A549 (cell line): ENCODE results near the gene GPR183. TPM values are rescaled to one million over a fixed set of nuclear protein-coding genes. Genes with fewer than 3 reads are reported as not detected.

ENCODE experiments used
- ATAC-seq, 2 experiments: fragments of 200-7000 bp in 1 of 2; fragments of >200 bp in 1 of 2; cut with Nextera tagmentation in 1 of 2; cut with Tn5 transposase in 1 of 2; 3 replicates each; pipeline versions ENCODE4 v1.8.0 to v1.9.1; 2018 to 2020; ENCODE audit warnings: mild to moderate bottlenecking in 1 of 2, moderate library complexity in 1 of 2
- CTCF ChIA-PET: fragments of 300-600 bp; sonication (Branson Sonifier 250); formaldehyde crosslinking; extraction: SDS; loops from one replicate; lab custom pipeline; 2021; ENCODE audit warnings: antibody characterized with exemption, inconsistent platforms; lab: Yijun Ruan, JAX
- POLR2A ChIA-PET: fragments of 350-600 bp; formaldehyde crosslinking; extraction: SDS; loops from one replicate; lab custom pipeline; 2021; ENCODE audit warnings: antibody characterized with exemption, inconsistent platforms; lab: Yijun Ruan, JAX
- DNase-seq, 2 experiments: peaks; one replicate each; pipeline versions ENCODE4 v3.0.0 to v3.0.0-alpha.2; 2011 to 2016; ENCODE audit warnings: low read depth in 1 of 2, low spot score in 1 of 2
- FAIRE-seq: peaks from 2 replicates; lab custom pipeline; 2011; peaks lifted over from hg19 to GRCh38; lab: Jason Lieb, UNC
- H3K27ac ChIP-seq, 2 experiments: fragments of >200 bp; sonication (Bioruptor Twin); formaldehyde crosslinking; 3 replicates each; pipeline ENCODE4 v1.5.1; 2016 to 2017
- H3K4me1 ChIP-seq: fragments of >200 bp; sonication (Bioruptor Twin); formaldehyde crosslinking; 3 replicates; pipeline ENCODE4 v1.6.1; 2016
- H3K4me2 ChIP-seq: fragments of >200 bp; sonication (Bioruptor Twin); formaldehyde crosslinking; 3 replicates; pipeline ENCODE4 v1.6.1; 2016
- H3K4me3 ChIP-seq: fragments of >200 bp; sonication (Bioruptor Twin); formaldehyde crosslinking; 3 replicates; pipeline ENCODE4 v1.5.1; 2016
- H3K9me3 ChIP-seq: fragments of >200 bp; sonication (Bioruptor Twin); formaldehyde crosslinking; 3 replicates; pipeline ENCODE4 v1.6.1; 2016
- BHLHE40 ChIP-seq: IDR thresholded peaks from 2 replicates; pipeline ENCODE4 v1.6.1; 2012; ENCODE audit warnings: low read depth, low read length, inconsistent platforms
- CBX8 ChIP-seq: fragments of 200-600 bp; sonication (generic); IDR thresholded peaks from 2 replicates; pipeline ENCODE4 v1.6.1; 2016
- CEBPB ChIP-seq, 2 experiments: fragments of >200 bp in 1 of 2; sonication (Bioruptor Twin) in 1 of 2; formaldehyde crosslinking in 1 of 2; IDR thresholded peaks; 2 replicates each; pipeline ENCODE4 v1.6.1; 2012 to 2016
- EHMT2 ChIP-seq: fragments of 200-600 bp; sonication (generic); IDR thresholded peaks from 2 replicates; pipeline ENCODE4 v1.6.1; 2016; ENCODE audit warnings: antibody characterized with exemption, low read depth, mild to moderate bottlenecking, moderate library complexity
- ESRRA ChIP-seq: fragments of 150-350 bp; IDR thresholded peaks from 2 replicates; pipeline ENCODE4 v1.6.1; 2014; ENCODE audit warnings: mild to moderate bottlenecking, low read length, borderline replicate concordance
- FOSL2 ChIP-seq, 2 experiments: fragments of 450-650 bp in 1 of 2; fragments of >200 bp in 1 of 2; sonication (Bioruptor Twin) in 1 of 2; formaldehyde crosslinking; IDR thresholded peaks; 2 replicates each; pipeline versions ENCODE4 v1.5.0 to v1.6.1; 2016 to 2020; ENCODE audit warnings: mild to moderate bottlenecking in 1 of 2, moderate library complexity in 1 of 2
- FOXS1 ChIP-seq: fragments of 250-450 bp; sonication (Bioruptor Pico); IDR thresholded peaks from 2 replicates; pipeline ENCODE4 v1.5.0; 2020; ENCODE audit warnings: mild to moderate bottlenecking, moderate library complexity
- GATA3 ChIP-seq: IDR thresholded peaks from 2 replicates; pipeline ENCODE4 v1.6.1; 2012; ENCODE audit warnings: borderline replicate concordance
- HEYL ChIP-seq: fragments of 250-450 bp; sonication (Bioruptor Pico); IDR thresholded peaks from 2 replicates; pipeline ENCODE4 v1.8.0; 2021; ENCODE audit warnings: mild to moderate bottlenecking, moderate library complexity
- HOXA7 ChIP-seq: fragments of 250-450 bp; sonication (Bioruptor Pico); IDR thresholded peaks from 2 replicates; pipeline ENCODE4 v1.5.0; 2020; ENCODE audit warnings: mild to moderate bottlenecking, moderate library complexity
- HOXB13 ChIP-seq: fragments of 250-450 bp; sonication (Bioruptor Pico); IDR thresholded peaks from 2 replicates; pipeline ENCODE4 v1.5.0; 2020; ENCODE audit warnings: low read depth, mild to moderate bottlenecking, moderate library complexity
- MAFK ChIP-seq: fragments of 450-650 bp; IDR thresholded peaks from 2 replicates; pipeline ENCODE4 v1.6.1; 2014; ENCODE audit not compliant: partially characterized antibody
- MYC ChIP-seq: IDR thresholded peaks from 2 replicates; pipeline ENCODE4 v1.6.1; 2012; ENCODE audit warnings: mild to moderate bottlenecking, inconsistent platforms, low read length, improper control_type of control experiment, borderline replicate concordance
- PHF8 ChIP-seq: fragments of 200-600 bp; sonication (generic); IDR thresholded peaks from 2 replicates; pipeline ENCODE4 v1.6.1; 2016; ENCODE audit warnings: low read depth, mild to moderate bottlenecking, antibody characterized with exemption, moderate library complexity, borderline replicate concordance
- POLR2AphosphoS2 ChIP-seq: conservative IDR thresholded peaks from 2 replicates; pipeline ENCODE4 v1.6.1; 2012; ENCODE audit warnings: low read length, improper control_type of control experiment, inconsistent platforms
- RCOR1 ChIP-seq: fragments of 150-350 bp; IDR thresholded peaks from 2 replicates; pipeline ENCODE4 v1.6.1; 2014; ENCODE audit warnings: antibody characterized with exemption, low read length, low read depth
- SREBF2 ChIP-seq: fragments of 450-650 bp; IDR thresholded peaks from 2 replicates; pipeline ENCODE4 v1.6.1; 2014; ENCODE audit warnings: mild to moderate bottlenecking, moderate library complexity
- ZC3H11A ChIP-seq: fragments of 450-650 bp; IDR thresholded peaks from 2 replicates; pipeline ENCODE4 v1.6.1; 2014; ENCODE audit warnings: antibody characterized with exemption, mild to moderate bottlenecking
- ZFP36 ChIP-seq: fragments of 450-650 bp; IDR thresholded peaks from 2 replicates; pipeline ENCODE4 v1.6.1; 2014; ENCODE audit warnings: borderline replicate concordance; ENCODE audit not compliant: partially characterized antibody
- ZNF302 ChIP-seq: fragments of 250-450 bp; sonication (Bioruptor Pico); IDR thresholded peaks from 2 replicates; pipeline ENCODE4 v1.9.0; 2021; ENCODE audit warnings: inconsistent platforms, mild to moderate bottlenecking, moderate library complexity
- ZSCAN20 ChIP-seq: fragments of 250-450 bp; sonication (Bioruptor Pico); IDR thresholded peaks from 2 replicates; pipeline ENCODE4 v1.8.0; 2022; ENCODE audit warnings: mild to moderate bottlenecking, moderate library complexity
- WGBS: methylation state at CpG from one replicate; pipeline ENCODE4 v1.1.6; 2017; ENCODE audit errors: missing lambda C conversion rate; 5-methylcytosine and 5-hydroxymethylcytosine counted together
- polyA plus RNA-seq, 4 experiments: library from polyadenylated mRNA; depleted of rRNA in 3 of 4; stranded (reverse); fragments of >200 nt; fragmentation: RNase III in 1 of 4; extraction: RNeasy Plus Mini Kit Qiagen cat#74134 plus additional on column Dnase treatment in 1 of 4; gene quantifications; 2 replicates in 3 of 4; 3 replicates in 1 of 4; pipeline ENCODE4 v1.2.3, GENCODE V29; 2011 to 2017
- TF ChIP-seq, protein P1 (sequence below): IDR thresholded peaks from 2 replicates; pipeline ENCODE4 v1.6.1; 2012; ENCODE audit warnings: low read depth, borderline replicate concordance
- TF ChIP-seq, protein P2 (sequence below): fragments of >200 bp; sonication (Bioruptor Twin); formaldehyde crosslinking; IDR thresholded peaks from 2 replicates; pipeline ENCODE4 v1.6.1; 2016
- TF ChIP-seq, protein P3 (sequence below): fragments of 150-350 bp; IDR thresholded peaks from 2 replicates; pipeline ENCODE4 v1.6.1; 2014; ENCODE audit warnings: low read depth, mild to moderate bottlenecking, low read length
- TF ChIP-seq, protein P4 (sequence below): IDR thresholded peaks from 2 replicates; pipeline ENCODE4 v1.6.1; 2012
- TF ChIP-seq, protein P5 (sequence below): fragments of >200 bp; sonication (Bioruptor Twin); formaldehyde crosslinking; IDR thresholded peaks from 3 replicates; pipeline ENCODE4 v1.5.1; 2016

Gene GPR183
- polyA plus RNA-seq, 2 of the 4 experiments (the other 2 are of a cell fraction): not detected

DNA sequence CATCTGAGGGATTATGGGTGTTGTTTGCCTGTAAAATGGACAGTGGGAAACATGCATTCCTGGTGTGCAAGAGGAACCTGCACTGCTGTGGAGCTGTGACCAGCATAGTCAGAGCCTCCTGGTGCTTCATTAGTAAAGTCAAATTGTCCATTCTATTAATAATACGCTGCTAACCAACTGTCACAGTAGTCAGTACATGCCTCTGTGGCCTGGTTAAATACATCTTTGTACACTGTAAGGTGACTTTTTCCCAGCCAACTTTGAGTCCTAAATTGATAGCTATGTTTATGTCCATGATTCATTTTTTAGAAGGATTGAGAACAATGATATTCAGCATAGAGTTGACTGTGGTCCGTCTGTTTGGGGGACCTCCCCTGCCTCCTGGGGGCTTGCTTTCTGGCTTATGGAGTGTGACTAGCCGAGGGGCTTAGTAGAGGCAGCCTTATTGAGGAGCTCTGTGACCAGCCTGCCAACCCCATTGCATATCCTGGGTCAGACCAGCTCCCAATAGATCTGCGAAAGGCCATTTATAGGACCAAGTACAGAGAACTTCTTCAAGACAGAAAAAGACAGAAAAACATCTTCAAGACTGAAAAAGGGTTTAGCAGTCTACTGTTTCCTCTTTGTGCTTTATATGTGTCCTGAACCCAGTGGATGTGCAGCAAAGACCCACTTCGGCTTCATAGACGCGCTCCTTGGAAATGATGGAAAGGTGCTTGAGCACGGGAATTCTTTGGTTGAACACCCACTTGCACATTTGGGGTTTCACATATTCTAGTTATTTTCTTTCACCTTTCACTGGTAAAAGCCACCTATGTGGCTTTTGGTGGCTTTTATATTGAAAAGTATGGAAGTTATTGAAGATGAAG lies 4.3 kb downstream of the GPR183 start (continued):
- no peak for TF ChIP-seq MYC
- TF ChIP-seq, all 56 proteins: peak for 0

DNA sequence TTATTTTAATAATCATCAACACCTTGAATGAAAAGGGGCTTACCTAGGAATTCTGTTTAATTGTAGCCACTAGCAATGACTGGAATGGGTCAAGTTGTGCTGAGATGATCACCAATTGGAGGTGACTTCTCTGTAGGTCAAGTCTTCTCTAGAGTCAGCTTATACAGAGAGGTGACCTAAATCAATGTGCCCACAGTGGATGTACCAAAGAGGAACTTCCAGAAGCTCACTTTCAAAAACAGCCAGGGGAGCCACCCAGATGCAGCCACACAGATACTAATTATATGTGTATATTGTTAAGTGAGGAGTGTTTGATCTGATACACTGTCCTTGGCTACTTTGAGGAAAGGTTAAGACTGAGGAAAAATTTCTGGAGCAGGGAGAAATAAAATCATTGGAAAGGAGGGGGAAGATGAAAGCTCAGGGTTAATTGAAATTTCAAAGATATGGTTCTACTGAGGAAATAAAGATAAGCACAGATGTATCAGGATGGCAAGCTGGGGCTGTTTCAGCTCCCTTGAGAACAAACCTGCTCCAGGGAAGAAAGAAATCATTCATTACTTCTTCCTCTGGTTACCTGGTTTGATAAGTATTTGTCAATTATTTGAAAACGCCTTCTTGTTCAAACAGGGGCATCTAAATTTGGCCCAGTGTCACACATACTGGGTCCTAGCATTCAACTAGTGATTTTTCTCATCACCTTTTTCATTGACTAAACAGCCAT lies 5.1 kb downstream of the GPR183 start:
- CTCF ChIA-PET: no interaction called here
- Histone ChIP-seq H3K4me3 (no peak overlapping the region), H3K4me2 (no peak overlapping the region), H3K9me3 (no peaks in the 10 kb centered on the region), H3K4me1 (peaks cover 8% of the 10 kb centered on the region; the same call in 2 of the 3 replicates), H3K27ac (no peak overlapping the region)
- DNase-seq: no peak
- no peak for FAIRE-seq
- POLR2A ChIA-PET: no interaction called here
- no peak for ATAC-seq
- WGBS: 75% methylated on average over 1 of the region's 1 CpG
- TF ChIP-seq ZSCAN20 (CRISPR knock-in tag): no peak
- TF ChIP-seq EHMT2: no peak
- TF ChIP-seq HOXA7: no peak
- TF ChIP-seq PHF8: no peak
- TF ChIP-seq MAFK: no peak
- no peak for TF ChIP-seq RCOR1
- TF ChIP-seq CEBPB (IDR thresholded peaks at IDR 0.05): no peak
- no peak for TF ChIP-seq ZC3H11A
- TF ChIP-seq, protein P1, sequence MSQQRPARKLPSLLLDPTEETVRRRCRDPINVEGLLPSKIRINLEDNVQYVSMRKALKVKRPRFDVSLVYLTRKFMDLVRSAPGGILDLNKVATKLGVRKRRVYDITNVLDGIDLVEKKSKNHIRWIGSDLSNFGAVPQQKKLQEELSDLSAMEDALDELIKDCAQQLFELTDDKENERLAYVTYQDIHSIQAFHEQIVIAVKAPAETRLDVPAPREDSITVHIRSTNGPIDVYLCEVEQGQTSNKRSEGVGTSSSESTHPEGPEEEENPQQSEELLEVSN: no peak
- TF ChIP-seq CBX8: no peak
- TF ChIP-seq GATA3: no peak
- TF ChIP-seq FOSL2 (IDR thresholded peaks at IDR 0.05): no peak
- no peak for TF ChIP-seq FOSL2 (CRISPR knock-in tag; IDR thresholded peaks at IDR 0.05)
- TF ChIP-seq, protein P2, sequence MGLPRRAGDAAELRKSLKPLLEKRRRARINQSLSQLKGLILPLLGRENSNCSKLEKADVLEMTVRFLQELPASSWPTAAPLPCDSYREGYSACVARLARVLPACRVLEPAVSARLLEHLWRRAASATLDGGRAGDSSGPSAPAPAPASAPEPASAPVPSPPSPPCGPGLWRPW: no peak
- TF ChIP-seq, protein P3, sequence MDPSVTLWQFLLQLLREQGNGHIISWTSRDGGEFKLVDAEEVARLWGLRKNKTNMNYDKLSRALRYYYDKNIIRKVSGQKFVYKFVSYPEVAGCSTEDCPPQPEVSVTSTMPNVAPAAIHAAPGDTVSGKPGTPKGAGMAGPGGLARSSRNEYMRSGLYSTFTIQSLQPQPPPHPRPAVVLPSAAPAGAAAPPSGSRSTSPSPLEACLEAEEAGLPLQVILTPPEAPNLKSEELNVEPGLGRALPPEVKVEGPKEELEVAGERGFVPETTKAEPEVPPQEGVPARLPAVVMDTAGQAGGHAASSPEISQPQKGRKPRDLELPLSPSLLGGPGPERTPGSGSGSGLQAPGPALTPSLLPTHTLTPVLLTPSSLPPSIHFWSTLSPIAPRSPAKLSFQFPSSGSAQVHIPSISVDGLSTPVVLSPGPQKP: no peak
- TF ChIP-seq HOXB13 (CRISPR knock-in tag): no peak
- TF ChIP-seq, protein P4, sequence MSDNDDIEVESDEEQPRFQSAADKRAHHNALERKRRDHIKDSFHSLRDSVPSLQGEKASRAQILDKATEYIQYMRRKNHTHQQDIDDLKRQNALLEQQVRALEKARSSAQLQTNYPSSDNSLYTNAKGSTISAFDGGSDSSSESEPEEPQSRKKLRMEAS: no peak

DNA sequence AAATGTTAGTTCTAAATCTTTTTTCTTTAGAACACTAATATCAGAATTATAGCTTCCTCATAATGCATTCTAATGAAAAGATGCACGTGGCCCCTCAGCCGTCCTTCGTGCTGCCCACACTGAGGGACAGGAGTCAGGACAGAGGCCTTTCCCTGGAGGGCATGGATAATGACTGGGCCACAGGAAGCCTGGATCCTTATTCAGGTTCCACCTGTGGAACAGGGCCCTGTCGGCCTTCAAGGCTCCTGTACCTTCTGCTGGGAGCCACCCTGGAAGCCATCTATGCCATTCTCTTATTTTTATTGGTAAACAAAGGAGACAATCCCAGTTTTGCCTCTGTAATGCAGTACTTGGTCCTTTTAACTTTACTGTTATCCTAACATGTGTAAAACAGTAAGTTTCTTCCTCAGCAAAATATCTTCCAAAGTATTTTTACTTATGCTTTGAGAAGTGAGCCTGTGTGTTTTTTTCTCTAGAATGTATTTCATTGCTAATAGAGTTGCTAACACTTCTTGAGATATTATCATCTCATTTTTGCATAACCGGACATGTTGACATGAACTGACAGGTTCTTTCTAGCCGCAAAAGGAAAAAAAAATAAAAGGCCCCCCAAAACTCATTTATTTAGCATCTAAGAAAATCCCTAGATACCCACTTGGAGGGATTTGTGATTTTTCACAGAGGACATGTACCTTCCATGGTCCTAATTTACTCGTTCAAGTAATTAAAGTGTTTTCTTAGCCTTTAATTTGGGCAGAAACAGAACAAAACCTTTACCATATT lies 6.0 kb downstream of the GPR183 start:
- 94% methylated on average over 7 of the region's 7 CpGs for WGBS
- ChIA-PET POLR2A (no interaction called here), CTCF (interaction anchor here (1.5 kb wide), 1 partner anchor 141 kb away, joined by 3 read pairs; no protein-coding TSS in a partner anchor)
- TF ChIP-seq MYC (no peak), BHLHE40 (no peak), FOXS1 (CRISPR knock-in tag) (no peak), ZNF302 (no peak), POLR2AphosphoS2 (no peak), ESRRA (no peak), SREBF2 (no peak), HEYL (CRISPR knock-in tag) (no peak), HOXA7 (no peak), ZFP36 (no peak), EHMT2 (no peak)
- TF ChIP-seq, protein P1: no peak
- TF ChIP-seq, protein P2: no peak
- TF ChIP-seq, protein P5, sequence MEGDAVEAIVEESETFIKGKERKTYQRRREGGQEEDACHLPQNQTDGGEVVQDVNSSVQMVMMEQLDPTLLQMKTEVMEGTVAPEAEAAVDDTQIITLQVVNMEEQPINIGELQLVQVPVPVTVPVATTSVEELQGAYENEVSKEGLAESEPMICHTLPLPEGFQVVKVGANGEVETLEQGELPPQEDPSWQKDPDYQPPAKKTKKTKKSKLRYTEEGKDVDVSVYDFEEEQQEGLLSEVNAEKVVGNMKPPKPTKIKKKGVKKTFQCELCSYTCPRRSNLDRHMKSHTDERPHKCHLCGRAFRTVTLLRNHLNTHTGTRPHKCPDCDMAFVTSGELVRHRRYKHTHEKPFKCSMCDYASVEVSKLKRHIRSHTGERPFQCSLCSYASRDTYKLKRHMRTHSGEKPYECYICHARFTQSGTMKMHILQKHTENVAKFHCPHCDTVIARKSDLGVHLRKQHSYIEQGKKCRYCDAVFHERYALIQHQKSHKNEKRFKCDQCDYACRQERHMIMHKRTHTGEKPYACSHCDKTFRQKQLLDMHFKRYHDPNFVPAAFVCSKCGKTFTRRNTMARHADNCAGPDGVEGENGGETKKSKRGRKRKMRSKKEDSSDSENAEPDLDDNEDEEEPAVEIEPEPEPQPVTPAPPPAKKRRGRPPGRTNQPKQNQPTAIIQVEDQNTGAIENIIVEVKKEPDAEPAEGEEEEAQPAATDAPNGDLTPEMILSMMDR: no peak

More for the DNA sequence above, 6.0 kb downstream of the GPR183 start:
- Histone ChIP-seq H3K9me3 (no peaks in the 10 kb centered on the region), H3K4me2 (no peak overlapping the region), H3K4me3 (no peak overlapping the region), H3K4me1 (no peaks in the 10 kb centered on the region), H3K27ac (no peak overlapping the region)
- no peak for DNase-seq
- ATAC-seq: no peak
- FAIRE-seq: no peak
